GM10248 (cell line): Measurements from ENCODE around the gene RNF181.
"Not testable (repeated sequence)": the region's sequence is repeated elsewhere in the genome, so short reads cannot be mapped to it uniquely, and the experiment has no call there.

Experiments
- CTCF ChIA-PET: fragments of 300-600 bp; sonication (Branson Sonifier 250); formaldehyde crosslinking; extraction: SDS; loops from one replicate; lab custom pipeline; 2021; ENCODE audit warnings: antibody characterized with exemption; lab: Yijun Ruan, JAX
- POLR2A ChIA-PET: fragments of 350-650 bp; sonication (Branson Sonifier 250); formaldehyde crosslinking; extraction: SDS; loops from one replicate; lab custom pipeline; 2020; ENCODE audit warnings: antibody characterized with exemption; lab: Yijun Ruan, JAX
- DNase-seq: peaks from one replicate; pipeline ENCODE4 v3.0.0; 2012; ENCODE audit errors: extremely low spot score
- CTCF ChIP-seq: IDR thresholded peaks from 2 replicates; pipeline ENCODE4 v1.5.1; 2012; ENCODE audit warnings: mild to moderate bottlenecking, low read depth; ENCODE audit errors: extremely low read depth, missing control alignments, control extremely low read depth

RNF181 gene

GRCh38 chr2:85600235-85600575 lies 4.7 kb downstream of the RNF181 start:
- CTCF ChIA-PET = interaction anchor here (1.0 to 1.3 kb wide), 3 partner anchors 10 to 61 kb away, joined by 3 to 4 read pairs (median 3); partner anchors contain the start of gene MAT2A

GRCh38 chr2:85600951-85601770 lies 5.6 kb downstream of the RNF181 start:
- ChIA-PET CTCF (interaction anchor here (1.0 to 1.5 kb wide), 5 partner anchors 9 to 62 kb away, joined by 3 to 4 read pairs (median 3); partner anchors contain the start of gene MAT2A), POLR2A (interaction anchor here (0.7 to 1.7 kb wide), 3 partner anchors 11 to 62 kb away, joined by 5 to 10 read pairs (median 6); partner anchors contain the start of genes C2orf68 and MAT2A)

More at GRCh38 chr2:85600235-85600575, 4.7 kb downstream of the RNF181 start:
- TF ChIP-seq CTCF = no peak
- no peak for DNase-seq
- POLR2A ChIA-PET = interaction anchor here (0.7 to 1.5 kb wide), 3 partner anchors 12 to 54 kb away, joined by 3 to 6 read pairs (median 4); partner anchors contain the start of gene C2orf68

GRCh38 chr2:85601771-85602475 lies 6.4 kb downstream of the RNF181 start:
- POLR2A ChIA-PET = interaction anchor here (0.7 to 1.7 kb wide), 3 partner anchors 12 to 62 kb away, joined by 3 to 10 read pairs (median 5); partner anchors contain the start of gene MAT2A
- peak; percentile 48 for DNase-seq
- CTCF ChIA-PET = interaction anchor here (1.2 to 2.2 kb wide), 6 partner anchors 10 to 49 kb away, joined by 3 to 7 read pairs (median 4); partner anchors contain the start of gene C2orf68
- TF ChIP-seq CTCF = no peak

More at GRCh38 chr2:85600951-85601770, 5.6 kb downstream of the RNF181 start:
- no peak for DNase-seq
- no peak for TF ChIP-seq CTCF

- ChIA-PET POLR2A (interaction anchor here (0.6 to 1.7 kb wide), 4 partner anchors 7 to 63 kb away, joined by 3 to 5 read pairs (median 4); partner anchors contain the start of genes MAT2A and RNF181), CTCF (interaction anchor here (0.7 to 2.2 kb wide), 7 partner anchors 9 to 50 kb away, joined by 3 to 7 read pairs (median 3); partner anchors contain the start of genes C2orf68 and GGCX)
- DNase-seq = peak; percentile 93
- peak; percentile 30 for TF ChIP-seq CTCF
Observed at GRCh38 chr2:85602476-85603234, 7.1 kb downstream of the RNF181 start, which contains the start of gene TMEM150A. TMEM150A (minus strand) TSS chr2:85602698; CDS start chr2:85601948, 750 bp downstream.

- ChIA-PET CTCF (interaction anchor here (1.0 to 2.2 kb wide), 2 partner anchors 26 to 49 kb away, joined by 3 to 5 read pairs; no protein-coding TSS in a partner anchor), POLR2A (interaction anchor here (1.3 kb wide), 1 partner anchor 9 kb away, joined by 4 read pairs; the partner anchor contains the start of gene RNF181)
- DNase-seq = not testable (repeated sequence)
Observed at GRCh38 chr2:85604133-85604444, 8.5 kb downstream of the RNF181 start.

GRCh38 chr2:85604568-85605339 lies 9.2 kb downstream of the RNF181 start:
- POLR2A ChIA-PET = no interaction called here
- DNase-seq = no peak
- no peak for TF ChIP-seq CTCF
- CTCF ChIA-PET = interaction anchor here (1.0 to 3.3 kb wide), 4 partner anchors 21 to 50 kb away, joined by 3 to 11 read pairs (median 4); partner anchors contain the start of gene VAMP5
